HT-29 (cell line): ENCODE measurements around the gene NELFA. TPM values are rescaled to one million over a fixed set of nuclear protein-coding genes. Genes with fewer than 3 reads are reported as not detected.

Experiments used
- DNase-seq: peaks from one replicate; pipeline ENCODE4 v3.0.0-alpha.2; 2015; ENCODE audit warnings: low spot score
- total RNA-seq: library from RNA; depleted of rRNA; stranded (reverse); fragments of >200 nt; shearing (Covaris generic); gene quantifications from 2 replicates; pipeline ENCODE4 v1.2.3, GENCODE V29; 2014

The NELFA gene
- total RNA-seq, 1 experiment from 2014 or later, result 49.4 TPM

- no peak for DNase-seq
Measured at GRCh38 chr4:1982124-1983052, 26.4 kb downstream of the NELFA start.

- DNase-seq, result no peak
Measured at GRCh38 chr4:1981251-1982058, 27.3 kb downstream of the NELFA start.

- DNase-seq, result no peak
Measured at GRCh38 chr4:1980561-1981041, 28.2 kb downstream of the NELFA start.

DNA sequence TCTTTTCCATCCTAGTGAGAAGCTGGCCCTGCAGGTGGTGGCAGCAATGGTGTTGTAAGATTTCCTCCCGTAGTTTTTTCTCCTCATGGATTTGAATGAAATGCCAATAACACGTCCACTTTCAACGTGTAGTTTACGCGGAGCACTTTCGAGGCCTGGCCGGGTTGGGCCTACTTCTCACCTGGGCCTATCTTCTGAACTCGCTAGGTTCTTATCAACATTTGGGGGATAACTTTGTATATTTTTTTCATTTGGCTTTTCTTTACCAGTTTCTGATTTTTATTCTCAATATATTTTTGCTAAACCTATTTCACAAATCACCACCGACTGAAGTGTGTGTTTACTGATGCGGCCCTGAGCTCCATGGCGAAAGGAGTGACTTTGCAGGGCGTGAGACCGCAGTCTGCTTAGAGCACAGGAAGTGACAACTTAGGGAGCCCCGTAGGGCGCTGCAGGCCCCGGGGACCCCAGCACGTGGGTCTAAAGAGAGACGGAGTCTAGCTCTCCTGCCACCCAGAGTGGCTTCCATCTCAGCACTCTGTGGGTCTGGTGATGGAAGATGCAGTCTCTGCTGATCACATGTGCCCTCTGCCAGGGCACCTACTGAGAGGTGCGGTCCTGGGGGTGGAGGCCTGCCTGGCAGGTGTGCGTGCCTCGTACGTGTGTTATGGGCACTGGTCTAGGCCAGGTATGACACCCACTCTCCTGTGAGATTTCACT lies 29.1 kb downstream of the NELFA start:
- no peak for DNase-seq

DNA sequence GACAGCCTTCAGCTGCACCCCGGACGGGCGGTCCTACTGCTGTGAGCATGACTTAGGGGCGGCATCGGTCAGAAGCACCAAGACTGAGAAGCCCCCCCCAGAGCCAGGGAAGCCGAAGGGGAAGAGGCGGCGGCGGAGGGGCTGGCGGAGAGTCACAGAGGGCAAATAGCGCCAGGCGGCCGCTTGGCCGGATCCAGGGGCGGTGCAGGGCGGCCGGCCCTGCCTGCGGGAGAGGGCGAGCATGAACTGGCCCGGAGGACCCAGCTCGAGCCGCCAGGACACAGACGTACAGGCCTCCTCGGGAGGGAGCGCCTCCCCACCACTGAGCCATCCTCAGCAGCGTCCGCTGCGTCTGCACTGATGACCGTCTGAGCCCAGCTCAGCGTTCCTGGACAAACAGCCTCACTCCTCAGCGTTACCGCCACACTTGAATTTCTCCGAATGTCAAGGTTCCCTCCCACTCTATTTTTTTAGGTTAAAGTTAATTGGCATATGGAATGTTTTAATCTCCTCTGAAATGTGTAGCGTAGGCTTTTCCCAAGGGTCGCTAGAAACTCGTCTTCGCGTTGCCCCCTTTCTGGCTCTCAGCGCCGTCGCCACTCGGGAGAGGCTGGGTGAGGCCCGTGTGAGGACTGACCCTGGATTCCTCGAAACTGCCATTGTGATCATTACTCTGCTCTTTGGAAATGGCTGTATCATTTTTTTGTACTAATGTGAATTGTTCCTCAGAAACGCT lies 29.9 kb downstream of the NELFA start:
- DNase-seq, result no peak

DNA sequence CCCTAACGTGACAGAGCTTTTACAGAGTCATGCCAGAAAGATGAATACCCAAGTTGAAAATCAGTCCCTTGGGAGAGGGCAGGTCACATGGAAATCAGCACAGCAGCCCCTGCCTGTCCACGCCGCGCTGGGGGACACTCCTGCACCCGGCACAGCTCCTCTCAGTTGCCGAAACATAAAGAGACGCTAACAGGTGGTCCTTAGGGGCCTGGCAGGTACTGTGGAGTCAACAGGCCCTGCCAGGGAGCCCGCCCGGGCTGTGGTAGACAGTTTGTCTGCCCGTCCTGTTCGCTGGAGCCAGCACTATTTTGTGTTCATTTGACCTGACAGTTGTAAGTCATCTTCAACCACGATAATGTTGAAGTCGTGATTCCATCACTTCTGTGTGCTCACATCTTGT lies 30.5 kb downstream of the NELFA start:
- no peak for DNase-seq

DNA sequence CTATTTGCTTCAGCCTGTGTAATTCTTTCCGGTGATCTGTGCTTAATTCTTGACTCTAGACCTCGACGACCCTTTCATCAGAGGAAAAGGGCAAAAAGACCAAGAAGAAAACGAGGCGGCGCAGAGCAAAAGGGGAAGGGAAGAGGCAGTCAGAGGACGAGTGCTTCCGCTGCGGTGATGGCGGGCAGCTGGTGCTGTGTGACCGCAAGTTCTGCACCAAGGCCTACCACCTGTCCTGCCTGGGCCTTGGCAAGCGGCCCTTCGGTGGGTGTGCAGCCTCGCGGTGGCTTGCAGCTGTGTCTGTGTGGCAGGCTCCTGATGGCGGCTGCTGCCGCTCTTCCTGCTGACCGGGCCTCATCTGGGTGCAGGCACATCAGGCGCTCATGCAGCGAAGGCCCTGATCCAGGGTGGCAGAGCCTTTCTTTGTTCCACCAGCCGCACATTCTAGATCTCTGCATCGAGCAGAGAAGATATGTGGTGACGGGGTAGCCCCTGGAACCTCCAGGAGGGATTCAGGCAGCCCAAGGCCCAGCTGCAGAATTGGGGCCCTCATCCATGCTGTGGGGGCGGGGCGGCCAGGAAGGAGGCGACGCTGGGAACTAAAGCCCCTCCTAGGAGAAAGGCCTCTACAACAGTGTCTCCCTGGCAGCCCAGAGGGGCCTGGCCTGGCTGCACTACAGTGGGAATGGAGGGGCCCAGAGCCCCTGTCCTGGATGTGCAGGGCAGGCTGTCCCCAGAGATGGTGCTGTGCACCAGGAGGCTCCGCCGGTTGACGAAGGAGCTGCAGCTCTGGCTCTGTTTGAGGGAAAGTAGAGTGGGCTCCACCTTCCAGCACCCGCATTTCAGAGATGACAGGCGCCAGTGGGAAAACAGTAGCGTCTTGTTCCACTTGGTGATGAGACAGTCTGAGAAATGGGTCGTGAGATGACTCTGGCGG lies 32.1 kb downstream of the NELFA start:
- no peak for DNase-seq

DNA sequence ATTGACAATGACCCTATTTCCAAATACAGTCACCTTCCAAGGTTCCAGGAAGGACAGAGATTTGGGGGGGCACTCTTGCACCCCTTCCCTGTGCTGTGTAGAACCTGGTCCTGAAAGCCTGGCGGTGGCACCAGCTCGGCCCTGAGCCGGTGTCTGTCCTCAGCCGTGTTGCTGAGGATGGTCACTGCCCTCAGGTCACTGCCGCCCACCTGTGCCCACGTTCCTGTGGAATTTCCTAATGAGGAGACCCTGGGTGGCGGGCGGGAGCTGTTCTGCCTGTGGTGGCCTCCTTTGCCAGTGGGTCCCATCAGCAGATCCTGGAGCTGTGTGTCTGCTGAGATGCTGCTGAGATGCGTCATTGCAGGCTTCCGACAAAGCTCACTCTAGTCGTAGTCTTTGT lies 32.9 kb downstream of the NELFA start:
- DNase-seq, result no peak

GRCh38 chr4:1975391-1975801 lies 33.4 kb downstream of the NELFA start:
- no peak for DNase-seq

GRCh38 chr4:1974840-1975239 lies 33.9 kb downstream of the NELFA start:
- DNase-seq, result no peak

DNA sequence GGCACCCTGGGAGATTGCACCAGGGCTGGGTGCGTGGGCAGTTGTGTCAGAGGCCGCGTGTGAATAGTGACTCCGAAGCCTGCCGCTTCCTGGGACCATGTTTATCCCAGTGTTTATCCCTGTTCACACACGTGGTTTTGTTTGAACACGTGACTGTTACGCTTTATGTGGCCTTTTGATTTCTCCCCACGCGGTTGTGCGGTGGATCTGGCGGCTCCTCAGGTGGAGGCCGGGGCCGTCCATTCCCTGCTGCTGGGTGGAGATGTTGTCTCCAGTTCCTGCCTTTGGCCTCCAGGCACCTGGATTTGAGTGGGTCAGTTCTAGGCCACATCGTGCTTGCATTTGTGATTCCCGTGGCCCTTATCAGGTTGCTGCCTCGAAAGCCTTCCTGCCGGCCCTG lies 35.1 kb downstream of the NELFA start:
- no peak for DNase-seq

DNA sequence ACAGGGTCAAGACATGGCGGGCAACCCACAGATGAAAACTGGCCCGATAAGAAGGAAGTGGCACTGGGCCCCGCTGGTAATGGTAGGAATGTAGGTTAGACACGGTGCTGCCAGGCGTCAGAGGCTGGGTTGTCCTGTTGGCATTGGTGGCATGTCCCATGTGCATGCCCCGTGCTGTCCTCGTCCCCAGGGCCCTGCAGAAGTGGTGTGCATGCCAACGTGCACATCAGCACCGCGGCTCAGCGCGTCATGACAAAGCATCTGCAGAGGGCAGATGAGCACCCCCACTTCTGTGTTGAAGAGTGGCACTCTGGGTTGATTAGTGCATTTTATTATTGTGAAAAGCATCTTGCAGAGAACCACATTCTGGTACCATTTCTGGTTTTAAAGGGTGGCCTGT lies 35.6 kb downstream of the NELFA start:
- no peak for DNase-seq

- DNase-seq, result no peak
Measured at GRCh38 chr4:1972414-1972813, 36.4 kb downstream of the NELFA start.

- no peak for DNase-seq
Measured at GRCh38 chr4:1971456-1972200, 37.1 kb downstream of the NELFA start.

GRCh38 chr4:1970926-1971325 lies 37.8 kb downstream of the NELFA start:
- DNase-seq, result no peak

DNA sequence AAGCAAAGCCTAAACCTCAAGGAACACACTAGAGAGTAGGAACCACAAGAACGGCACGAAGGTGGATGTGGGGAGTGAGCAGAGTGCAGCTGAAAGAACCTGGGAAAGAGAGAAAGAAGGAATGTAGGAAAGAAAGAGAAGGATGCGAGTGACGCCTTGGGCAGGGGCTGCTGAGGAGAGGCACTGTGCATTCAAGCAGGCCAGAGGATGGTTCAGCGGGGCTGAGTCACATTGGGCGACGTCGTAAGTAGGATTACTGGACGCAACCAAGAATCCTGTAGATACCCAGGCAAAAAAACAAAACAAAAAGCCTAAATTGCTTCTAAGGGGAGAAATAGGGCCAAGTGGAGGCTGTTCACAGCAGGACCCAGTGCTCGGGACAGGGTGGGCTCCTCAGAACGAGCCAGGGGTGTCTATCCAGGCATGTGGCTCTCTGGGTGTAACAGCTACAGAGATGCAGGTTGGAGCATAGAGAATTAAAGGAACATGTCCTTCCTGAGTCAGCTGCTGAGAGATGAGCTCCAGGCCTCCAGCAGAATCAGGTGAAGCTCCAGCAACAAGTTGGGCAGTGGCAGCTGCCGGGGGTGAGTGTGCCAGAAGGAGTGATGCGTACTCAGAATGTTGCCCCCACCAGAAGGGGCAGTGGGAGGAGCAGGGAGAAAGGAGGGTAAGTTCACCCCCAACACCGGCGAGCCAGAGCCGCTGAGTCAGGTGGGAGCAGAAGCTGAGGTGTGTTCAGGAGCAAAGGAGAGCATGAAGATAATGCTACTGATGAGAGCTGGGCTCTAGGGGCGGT lies 38.6 kb downstream of the NELFA start:
- DNase-seq, result no peak

DNA sequence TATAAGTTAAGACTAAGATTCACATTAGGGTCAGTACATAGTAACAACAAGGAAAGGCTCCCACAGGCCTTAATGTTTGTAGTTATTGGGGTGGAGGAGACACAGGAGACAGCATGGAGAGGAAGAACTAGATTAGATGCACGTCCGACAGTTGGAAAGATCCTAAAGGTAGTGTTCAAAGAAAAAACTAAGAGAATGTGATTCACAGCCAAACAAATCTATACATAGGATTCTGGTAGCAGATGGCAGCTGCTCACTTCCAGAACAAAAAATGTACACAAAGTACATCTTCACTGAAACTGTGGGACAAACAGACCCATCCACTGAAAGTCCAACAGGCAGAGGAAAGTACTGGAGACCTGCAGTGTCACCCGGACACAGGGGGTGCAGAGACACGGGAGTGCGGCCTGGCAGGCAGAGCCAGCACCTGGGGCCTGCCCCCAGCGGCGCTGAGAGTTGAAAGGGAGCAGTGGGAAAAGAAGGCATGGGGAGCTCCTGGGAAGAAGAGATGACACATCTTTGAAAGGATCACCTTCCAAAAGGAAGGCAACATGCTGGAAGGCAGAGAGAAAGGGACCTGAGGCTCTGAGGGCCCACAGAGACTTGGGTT lies 40.0 kb downstream of the NELFA start:
- DNase-seq, result no peak
